Stimulated activated CD4-positive, alpha-beta T cell treated with anti-CD3 and anti-CD28 coated beads, Interleukin-12 subunit alpha, Interleukin-12 subunit beta, amount 100 ng/mL, for 24 hours (primary cell): ENCODE data around the gene GSTM5.
"Not testable (repeated sequence)": the region's sequence is repeated elsewhere in the genome, so short reads cannot be mapped to it uniquely, and the experiment has no call there.

Source experiments
- DNase-seq, 2 experiments: peaks; one replicate each; pipeline ENCODE4 v3.0.0-alpha.2; 2020; ENCODE audit warnings: low read depth in 2 of 2

GSTM5 gene

DNA sequence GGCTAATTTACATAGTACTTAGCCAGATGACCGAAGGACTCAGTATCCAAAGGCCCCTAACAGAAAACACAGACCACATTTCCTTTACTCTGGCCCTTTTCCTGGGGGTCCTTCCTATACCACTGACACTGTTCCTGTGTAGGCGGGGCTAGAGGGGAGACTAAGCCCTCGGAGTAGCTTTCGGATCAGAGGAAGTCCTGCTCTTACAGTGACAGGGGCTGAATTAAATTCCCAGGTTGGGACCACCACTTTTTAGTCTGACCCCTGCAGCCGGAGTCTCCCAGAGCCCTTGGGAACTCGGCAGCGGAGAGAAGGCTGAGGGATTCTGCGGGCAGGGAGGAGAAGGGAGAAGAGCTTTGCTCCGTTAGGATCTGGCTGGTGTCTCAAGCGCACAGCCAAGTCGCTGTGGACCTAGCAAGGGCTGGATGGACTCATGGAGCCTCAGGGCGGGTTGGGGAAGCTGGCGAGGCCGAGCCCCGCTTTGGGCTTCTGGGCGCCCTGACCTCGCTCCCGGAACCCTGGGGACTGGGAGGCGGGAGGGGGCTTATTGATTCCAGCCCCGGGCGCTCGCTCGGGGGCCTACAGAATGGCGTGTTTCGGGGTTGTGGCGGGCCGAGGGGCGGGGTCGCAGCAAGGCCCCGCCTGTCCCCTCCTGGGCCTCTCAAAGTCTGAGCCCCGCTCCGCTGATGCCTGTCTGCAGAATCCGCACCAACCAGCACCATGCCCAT, at the start of gene GSTM5:
GSTM5 (plus strand) TSS at position 659 of the 728 bp plus-strand sequence; CDS start at position 721, 62 bp downstream.
- DNase-seq: not testable (repeated sequence)

DNA sequence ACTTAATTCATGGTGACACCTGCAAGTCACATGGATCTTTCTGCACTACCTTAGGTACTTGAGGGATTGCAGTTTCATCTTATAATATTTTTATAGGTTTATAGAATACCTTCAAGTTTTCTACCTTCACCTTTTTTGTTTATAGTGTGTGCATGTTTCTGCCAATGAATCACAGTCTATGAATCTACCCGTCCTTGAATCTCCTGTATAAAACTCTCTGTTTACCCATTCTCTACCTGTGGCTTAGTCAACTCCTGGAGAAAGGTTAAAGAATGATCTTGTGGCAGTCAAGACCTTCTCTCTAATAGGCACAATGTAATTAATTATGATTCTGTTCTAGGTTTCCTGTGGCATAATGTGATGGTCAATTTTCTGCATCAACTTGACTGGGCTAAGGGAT, 47.4 kb upstream of the GSTM5 start:
- DNase-seq: no peak

GRCh38 chr1:109667452-109668122, 44.5 kb upstream of the GSTM5 start, which contains the start of gene GSTM2:
Gene GSTM2 (plus strand): TSS chr1:109668057. CDS start chr1:109668116, 59 bp downstream.
- peak; percentile 65 to 87 for DNase-seq

DNA sequence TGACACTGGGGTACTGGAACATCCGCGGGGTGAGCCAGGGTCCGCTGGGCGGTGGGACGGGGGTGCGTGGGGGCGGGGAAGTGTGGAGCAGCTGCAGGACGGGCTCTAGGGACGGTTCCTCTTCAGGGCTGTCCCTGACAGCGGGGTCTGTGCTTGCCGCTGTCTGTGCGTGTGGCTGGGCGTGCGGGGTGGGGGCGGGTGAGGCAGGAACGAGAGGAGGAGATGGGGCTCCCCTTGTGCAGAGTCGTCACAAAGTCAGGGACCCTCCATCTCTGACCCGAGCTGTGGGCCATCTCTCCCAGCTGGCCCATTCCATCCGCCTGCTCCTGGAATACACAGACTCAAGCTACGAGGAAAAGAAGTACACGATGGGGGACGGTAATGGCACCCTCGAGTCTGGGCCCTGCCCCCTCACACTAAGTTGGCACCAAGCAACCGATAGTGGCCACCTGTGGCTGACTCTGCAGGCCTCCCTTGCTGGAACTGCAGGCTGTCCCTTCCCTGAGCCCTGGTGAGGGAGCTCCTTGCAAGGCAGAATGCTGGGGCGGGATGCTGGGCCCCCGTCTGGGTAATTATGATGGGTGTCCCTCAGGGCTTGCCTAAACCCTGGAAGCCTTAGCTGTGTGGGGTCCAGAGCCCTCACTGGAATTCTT, 43.8 kb upstream of the GSTM5 start:
- no peak for DNase-seq

- no peak for DNase-seq
Measured at GRCh38 chr1:109669246-109669948, 42.7 kb upstream of the GSTM5 start.

GRCh38 chr1:109669949-109670302, 42.1 kb upstream of the GSTM5 start:
- DNase-seq: not testable (repeated sequence)

DNA sequence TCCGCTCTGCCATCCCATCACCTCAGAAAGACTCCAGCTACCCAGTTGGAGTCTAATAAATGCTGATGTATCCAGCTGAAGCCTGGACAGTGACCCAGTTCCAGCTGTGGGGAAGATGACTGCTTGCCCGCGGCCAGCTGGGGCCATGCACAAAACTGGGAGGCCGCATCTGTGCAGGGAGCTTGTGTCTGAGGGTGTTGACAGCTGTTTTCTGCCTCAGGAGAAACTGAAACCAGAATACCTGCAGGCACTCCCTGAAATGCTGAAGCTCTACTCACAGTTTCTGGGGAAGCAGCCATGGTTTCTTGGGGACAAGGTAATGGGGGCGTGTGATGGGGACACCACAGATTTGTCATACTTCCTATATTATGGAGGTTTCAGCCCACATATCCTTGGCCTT, 41.0 kb upstream of the GSTM5 start:
- no peak for DNase-seq

DNA sequence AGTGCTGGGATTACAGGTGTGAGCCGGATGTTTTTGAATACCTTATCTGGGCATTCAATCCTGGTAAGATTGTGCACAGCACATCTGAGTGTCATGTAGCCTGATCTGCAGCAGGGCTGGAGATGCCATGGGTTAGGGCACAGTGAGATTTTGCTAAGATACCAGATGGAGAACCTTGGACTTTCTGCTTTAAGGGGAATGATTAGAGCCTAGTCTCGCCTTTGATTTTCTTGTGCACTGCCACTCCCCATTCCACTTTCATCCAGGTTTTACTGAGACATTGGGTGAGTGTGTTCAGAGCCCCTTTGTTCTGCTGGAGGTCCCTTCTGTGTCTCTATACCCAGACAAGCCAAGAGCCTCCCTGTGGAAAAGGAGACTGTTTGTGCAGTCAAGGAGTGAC, 38.2 kb upstream of the GSTM5 start:
- not testable (repeated sequence) for DNase-seq

GRCh38 chr1:109676683-109677381, 35.2 kb upstream of the GSTM5 start:
- not testable (repeated sequence) for DNase-seq

DNA sequence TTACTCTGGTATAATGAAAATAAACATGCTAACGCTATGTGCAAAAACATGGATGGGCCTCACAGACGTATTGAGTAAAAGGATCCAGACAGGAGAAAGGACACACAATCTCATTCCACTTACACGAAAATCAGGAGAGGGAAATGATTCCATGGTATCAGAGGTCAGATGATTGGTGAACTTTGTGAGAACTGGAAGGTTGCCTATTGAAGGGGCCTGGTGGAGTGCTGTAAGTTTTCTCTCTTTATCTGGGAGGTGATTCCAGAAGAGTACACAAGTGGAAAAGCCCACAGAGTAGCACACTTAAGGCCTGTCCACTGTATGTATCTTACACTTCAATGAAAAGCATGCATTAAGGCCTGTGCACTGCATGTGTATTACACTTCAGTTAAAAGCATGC, 34.6 kb upstream of the GSTM5 start:
- DNase-seq: no peak

GRCh38 chr1:109678637-109679036, 33.4 kb upstream of the GSTM5 start:
- not testable (repeated sequence) for DNase-seq

DNA sequence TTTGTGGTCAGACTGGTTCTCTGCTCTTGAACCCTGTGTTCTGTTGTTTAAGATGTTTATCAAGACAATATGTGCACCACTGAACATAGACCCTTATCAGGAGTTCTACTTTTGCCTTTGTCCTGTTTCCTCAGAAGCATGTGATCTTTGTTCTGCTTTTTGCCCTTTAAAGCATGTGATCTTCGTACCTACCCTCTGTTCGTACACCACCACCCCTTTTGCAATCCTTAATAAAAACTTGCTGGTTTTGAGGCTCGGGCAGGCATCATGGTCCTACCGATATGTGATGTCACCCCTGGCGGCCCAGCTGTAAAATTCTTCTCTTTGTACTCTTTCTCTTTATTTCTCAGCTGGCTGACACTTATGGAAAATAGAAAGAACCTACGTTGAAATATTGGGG, 27.3 kb upstream of the GSTM5 start:
- not testable (repeated sequence) for DNase-seq

DNA sequence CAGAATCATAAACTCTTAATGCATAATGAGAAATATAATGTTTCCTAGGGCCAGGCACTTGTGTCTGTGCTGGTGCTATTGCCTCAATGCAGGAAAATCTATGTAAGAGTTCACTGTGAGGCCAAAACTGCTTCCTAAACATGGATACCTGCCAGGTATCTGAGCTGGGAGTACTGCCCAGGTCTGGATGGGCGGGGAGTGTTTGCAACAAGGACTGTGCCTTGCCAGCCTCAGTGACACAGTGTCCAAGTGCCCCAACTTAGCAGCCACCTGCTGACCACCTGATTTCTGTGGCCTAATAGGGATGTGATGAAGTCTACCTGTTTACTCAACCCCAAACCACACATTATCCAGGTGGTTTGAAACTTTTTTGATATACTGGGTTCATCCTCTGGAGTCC, 26.7 kb upstream of the GSTM5 start:
- not testable (repeated sequence) for DNase-seq

DNA sequence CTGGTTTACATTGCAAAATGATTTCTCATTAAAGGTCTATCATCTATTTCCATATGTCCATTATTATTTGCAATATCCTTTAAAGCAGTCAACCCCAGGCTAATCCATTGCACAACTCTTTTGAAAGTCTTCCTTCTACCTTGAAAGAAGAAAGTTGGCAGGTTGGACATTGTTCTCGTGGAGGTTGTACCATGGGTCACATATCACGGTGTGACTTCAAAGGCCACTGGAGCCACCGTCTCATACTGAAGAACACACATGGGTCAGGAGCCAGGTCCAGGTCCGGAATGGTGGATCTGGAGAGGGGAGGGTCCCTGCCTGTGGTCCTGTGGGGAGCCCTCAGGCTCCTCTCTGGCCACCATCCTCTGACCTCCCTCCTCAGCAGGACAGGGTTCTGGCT, 26.2 kb upstream of the GSTM5 start:
- not testable (repeated sequence) for DNase-seq

- DNase-seq: not testable (repeated sequence)
Measured at GRCh38 chr1:109687109-109687508, 24.9 kb upstream of the GSTM5 start.

- DNase-seq: no peak
Measured at GRCh38 chr1:109687641-109688499, 24.2 kb upstream of the GSTM5 start, which contains the start of gene GSTM1. Gene GSTM1 (plus strand): TSS chr1:109687817. CDS start chr1:109687874, 57 bp downstream.

- DNase-seq: no peak
Measured at GRCh38 chr1:109689844-109690405, 22.1 kb upstream of the GSTM5 start.

DNA sequence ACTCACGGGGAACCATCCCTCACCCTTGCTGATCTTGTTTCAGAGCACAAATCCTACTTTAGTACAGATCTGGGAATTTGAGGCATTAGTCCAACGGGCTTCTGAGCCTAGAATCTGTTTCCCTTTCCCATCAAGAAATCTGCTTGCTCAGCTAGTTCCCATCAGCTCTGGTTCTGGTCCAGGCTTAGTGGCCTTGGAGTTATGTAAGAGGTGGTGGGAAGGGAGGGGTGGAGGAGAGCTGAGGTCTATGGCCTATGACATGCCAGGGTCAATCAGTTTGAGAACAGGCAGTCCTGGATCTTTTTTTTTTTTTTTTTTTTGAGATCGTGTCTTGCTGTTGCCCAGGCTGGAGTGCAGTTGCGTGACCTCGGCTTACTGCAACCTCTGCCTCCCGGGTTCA, 20.3 kb upstream of the GSTM5 start:
- no peak for DNase-seq

DNA sequence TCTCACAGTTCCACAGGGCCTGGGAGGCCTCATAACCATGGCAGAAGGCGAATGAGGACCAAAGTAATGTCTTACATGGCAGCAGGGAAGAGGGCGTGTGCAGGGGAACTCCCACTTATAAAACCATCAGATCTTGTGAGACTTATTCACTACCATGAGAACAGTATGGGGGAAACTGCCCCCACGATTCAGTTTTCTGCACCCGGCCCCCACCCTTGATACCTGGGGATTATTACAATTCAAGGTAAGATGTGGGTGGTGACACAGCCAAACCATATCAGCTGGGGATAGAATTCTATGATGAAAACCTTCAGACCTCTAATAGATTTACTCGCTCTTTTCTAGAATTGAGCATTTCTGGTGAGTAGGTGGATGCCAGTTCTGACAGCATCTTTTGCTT, 17.7 kb upstream of the GSTM5 start:
- not testable (repeated sequence) for DNase-seq

DNA sequence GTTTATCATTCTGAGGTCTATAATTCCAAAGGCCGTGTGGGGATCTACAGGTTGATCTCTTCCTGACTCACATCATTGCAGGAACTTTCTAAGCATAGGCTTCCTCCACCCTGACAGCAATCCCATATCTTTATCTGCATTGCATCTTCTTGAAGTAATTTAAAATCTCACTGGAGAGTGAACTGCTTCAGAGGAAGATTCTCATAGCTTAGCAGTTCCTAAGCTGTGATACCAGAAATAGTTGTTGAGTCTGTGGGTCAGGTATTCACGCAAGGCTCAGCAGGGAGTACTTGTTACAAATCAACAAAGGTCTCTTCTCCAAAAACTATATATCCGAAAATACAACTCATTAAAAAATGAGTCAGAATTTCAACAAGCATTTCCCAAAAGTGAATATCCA, 16.9 kb upstream of the GSTM5 start:
- DNase-seq: not testable (repeated sequence)
